ENCODE data around the gene SMG6.

SMG6 gene

DNA sequence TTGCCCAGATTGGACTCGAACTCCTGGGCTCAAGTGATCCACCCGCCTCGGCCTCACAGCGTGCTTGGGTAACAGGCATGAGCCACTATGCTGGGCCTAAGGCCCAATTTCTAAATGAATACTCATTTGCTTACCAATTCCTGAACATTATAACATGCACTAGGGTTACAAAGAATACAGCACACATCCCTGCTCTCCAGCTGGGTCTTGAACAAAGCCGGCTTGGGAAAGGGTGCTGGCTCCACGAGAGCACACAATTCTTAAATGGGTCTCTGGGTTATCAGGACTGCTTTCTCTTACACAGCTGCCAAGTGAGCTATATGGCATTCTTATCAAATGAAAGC, 190.3 kb downstream of the SMG6 start:
- no peaks in the 10 kb centered on the region for H3K9me3 ChIP-seq (ENCODE audit: control insufficient read depth, insufficient read depth, low read length)
- no peaks in the 10 kb centered on the region for H3K27me3 ChIP-seq (ENCODE audit: control insufficient read depth, insufficient read depth, low read length)
- no peak overlapping the region for H3K4me3 ChIP-seq (ENCODE audit: low read depth, low read length)
- H3K9ac ChIP-seq (ENCODE audit: low read depth, low read length), result no peak overlapping the region
- no peak overlapping the region for H3K27ac ChIP-seq (ENCODE audit: low read depth, low read length)
- H3K4me1 ChIP-seq (ENCODE audit: control insufficient read depth, insufficient read depth, low read length), result no peaks in the 10 kb centered on the region
- no peaks in the 10 kb centered on the region for H3K36me3 ChIP-seq (ENCODE audit: control insufficient read depth, insufficient read depth, low read length)

DNA sequence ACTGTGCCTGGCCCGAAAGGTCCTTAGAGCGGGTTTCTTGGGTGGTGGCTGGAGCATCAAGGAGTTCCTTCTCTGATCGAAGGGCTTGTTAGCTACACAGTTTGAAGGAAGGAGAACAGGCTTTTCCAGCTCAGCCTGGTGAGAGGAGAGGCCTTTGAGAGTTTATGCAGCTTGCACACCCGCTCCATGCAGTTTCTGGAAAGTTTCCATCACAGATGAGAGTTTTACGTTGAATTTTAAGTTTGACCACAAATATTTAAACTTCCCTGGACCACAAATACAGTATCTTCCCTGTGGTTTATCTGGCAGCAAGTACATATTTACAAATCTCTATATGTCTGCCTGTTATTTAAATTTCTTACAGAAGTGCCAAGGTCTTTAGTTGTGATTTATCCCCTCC, 191.9 kb downstream of the SMG6 start:
- Histone ChIP-seq H3K27ac (ENCODE audit: low read depth, low read length) (no peak overlapping the region), H3K9me3 (ENCODE audit: control insufficient read depth, insufficient read depth, low read length) (no peaks in the 10 kb centered on the region), H3K9ac (ENCODE audit: low read depth, low read length) (no peak overlapping the region)

DNA sequence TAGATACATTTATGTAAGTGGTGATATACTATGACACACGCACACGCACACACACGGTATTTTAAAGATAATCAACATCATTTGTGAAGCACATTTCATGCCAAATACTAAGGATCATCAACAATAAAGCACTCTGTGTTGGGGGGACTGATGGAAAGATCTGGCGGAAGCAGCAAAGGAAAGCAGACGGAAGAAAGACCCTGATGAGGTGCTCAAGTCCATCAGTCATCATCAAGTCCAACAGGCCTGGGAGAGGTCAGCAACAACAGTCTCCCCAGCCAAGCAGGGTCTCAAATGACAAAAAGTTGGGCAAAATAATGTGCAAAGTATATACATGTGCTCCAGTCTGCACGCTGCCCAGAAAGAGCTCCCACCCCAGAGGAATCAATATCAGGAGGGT, 193.1 kb downstream of the SMG6 start:
- Histone ChIP-seq H3K9ac (ENCODE audit: low read depth, low read length) (no peak overlapping the region), H3K4me1 (ENCODE audit: control insufficient read depth, insufficient read depth, low read length) (no peaks in the 10 kb centered on the region), H3K4me3 (ENCODE audit: low read depth, low read length) (no peak overlapping the region), H3K27me3 (ENCODE audit: control insufficient read depth, insufficient read depth, low read length) (no peaks in the 10 kb centered on the region), H3K36me3 (ENCODE audit: control insufficient read depth, insufficient read depth, low read length) (no peaks in the 10 kb centered on the region), H3K27ac (ENCODE audit: low read depth, low read length) (no peak overlapping the region), H3K9me3 (ENCODE audit: control insufficient read depth, insufficient read depth, low read length) (no peaks in the 10 kb centered on the region)

More for the DNA sequence above, 191.9 kb downstream of the SMG6 start:
- Histone ChIP-seq H3K4me1 (ENCODE audit: control insufficient read depth, insufficient read depth, low read length) (no peaks in the 10 kb centered on the region), H3K4me3 (ENCODE audit: low read depth, low read length) (no peak overlapping the region), H3K27me3 (ENCODE audit: control insufficient read depth, insufficient read depth, low read length) (no peaks in the 10 kb centered on the region), H3K36me3 (ENCODE audit: control insufficient read depth, insufficient read depth, low read length) (no peaks in the 10 kb centered on the region)

DNA sequence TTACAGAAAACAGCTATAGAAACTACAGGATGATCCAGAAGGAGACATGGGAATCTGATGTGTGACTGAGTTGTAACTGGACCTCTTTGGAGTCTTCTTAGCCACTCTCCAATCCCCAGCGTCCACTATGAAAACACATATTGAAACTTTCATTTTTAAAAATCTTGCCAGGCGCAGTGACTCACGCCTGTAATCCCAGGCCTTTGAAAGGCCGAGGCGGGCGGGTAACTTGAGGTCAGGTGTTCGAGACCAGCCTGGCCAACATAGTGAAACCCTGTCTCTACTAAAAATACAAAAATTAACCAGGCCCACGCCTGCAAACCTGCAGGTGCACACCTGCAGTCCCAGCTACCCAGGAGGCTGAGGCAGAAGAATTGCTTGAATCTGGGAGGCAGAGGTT, 195.4 kb downstream of the SMG6 start:
- Histone ChIP-seq H3K36me3 (ENCODE audit: control insufficient read depth, insufficient read depth, low read length) (no peaks in the 10 kb centered on the region), H3K27ac (ENCODE audit: low read depth, low read length) (no peak overlapping the region)

DNA sequence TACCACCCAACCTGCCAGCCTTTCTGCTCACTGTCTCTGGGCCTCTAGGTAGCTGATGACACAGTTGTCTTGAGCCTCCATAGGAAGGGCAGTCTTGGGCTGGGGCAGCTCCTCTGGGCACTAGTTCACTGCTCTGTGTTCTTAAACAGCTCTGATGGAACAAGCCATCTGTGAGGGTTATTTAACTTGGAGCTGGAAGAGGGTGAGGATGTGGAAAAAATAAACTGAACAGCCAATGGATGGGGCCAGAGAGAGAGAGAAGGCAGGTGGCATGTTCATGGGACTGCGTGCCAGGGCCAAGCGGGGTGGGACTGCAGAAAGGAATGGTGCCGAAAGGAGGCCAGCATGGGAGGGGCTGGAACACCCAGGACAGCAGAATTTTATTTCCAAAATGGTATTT, 196.1 kb downstream of the SMG6 start:
- Histone ChIP-seq H3K4me1 (ENCODE audit: control insufficient read depth, insufficient read depth, low read length) (no peaks in the 10 kb centered on the region), H3K27me3 (ENCODE audit: control insufficient read depth, insufficient read depth, low read length) (no peaks in the 10 kb centered on the region), H3K9me3 (ENCODE audit: control insufficient read depth, insufficient read depth, low read length) (no peaks in the 10 kb centered on the region), H3K9ac (ENCODE audit: low read depth, low read length) (no peak overlapping the region), H3K36me3 (ENCODE audit: control insufficient read depth, insufficient read depth, low read length) (no peaks in the 10 kb centered on the region), H3K4me3 (ENCODE audit: low read depth, low read length) (no peak overlapping the region), H3K27ac (ENCODE audit: low read depth, low read length) (no peak overlapping the region)

More for the DNA sequence above, 195.4 kb downstream of the SMG6 start:
- Histone ChIP-seq H3K4me3 (ENCODE audit: low read depth, low read length) (no peak overlapping the region), H3K4me1 (ENCODE audit: control insufficient read depth, insufficient read depth, low read length) (no peaks in the 10 kb centered on the region), H3K9me3 (ENCODE audit: control insufficient read depth, insufficient read depth, low read length) (no peaks in the 10 kb centered on the region), H3K27me3 (ENCODE audit: control insufficient read depth, insufficient read depth, low read length) (no peaks in the 10 kb centered on the region), H3K9ac (ENCODE audit: low read depth, low read length) (no peak overlapping the region)

DNA sequence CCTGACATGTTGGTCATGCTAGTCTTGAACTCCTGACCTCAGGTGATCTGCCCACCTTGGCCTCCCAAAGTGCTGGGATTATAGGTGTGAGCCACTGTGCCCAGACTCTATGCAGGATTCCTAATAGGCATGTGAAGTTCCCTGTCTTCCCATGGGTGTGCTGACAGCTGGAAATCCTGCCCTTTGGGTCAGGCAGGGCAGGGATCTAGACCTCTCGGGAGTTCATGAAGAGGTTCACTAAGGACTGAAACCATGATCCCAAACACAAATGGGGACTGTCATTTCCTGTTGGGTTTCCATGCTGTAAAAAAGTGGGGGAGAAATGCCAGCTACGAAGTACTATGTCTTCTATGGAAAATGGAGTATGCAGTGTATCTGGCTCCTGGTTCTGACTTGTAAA, 196.5 kb downstream of the SMG6 start:
- Histone ChIP-seq H3K36me3 (ENCODE audit: control insufficient read depth, insufficient read depth, low read length) (no peaks in the 10 kb centered on the region), H3K27ac (ENCODE audit: low read depth, low read length) (no peak overlapping the region), H3K27me3 (ENCODE audit: control insufficient read depth, insufficient read depth, low read length) (no peaks in the 10 kb centered on the region), H3K9ac (ENCODE audit: low read depth, low read length) (no peak overlapping the region), H3K9me3 (ENCODE audit: control insufficient read depth, insufficient read depth, low read length) (no peaks in the 10 kb centered on the region), H3K4me1 (ENCODE audit: control insufficient read depth, insufficient read depth, low read length) (no peaks in the 10 kb centered on the region), H3K4me3 (ENCODE audit: low read depth, low read length) (no peak overlapping the region)

DNA sequence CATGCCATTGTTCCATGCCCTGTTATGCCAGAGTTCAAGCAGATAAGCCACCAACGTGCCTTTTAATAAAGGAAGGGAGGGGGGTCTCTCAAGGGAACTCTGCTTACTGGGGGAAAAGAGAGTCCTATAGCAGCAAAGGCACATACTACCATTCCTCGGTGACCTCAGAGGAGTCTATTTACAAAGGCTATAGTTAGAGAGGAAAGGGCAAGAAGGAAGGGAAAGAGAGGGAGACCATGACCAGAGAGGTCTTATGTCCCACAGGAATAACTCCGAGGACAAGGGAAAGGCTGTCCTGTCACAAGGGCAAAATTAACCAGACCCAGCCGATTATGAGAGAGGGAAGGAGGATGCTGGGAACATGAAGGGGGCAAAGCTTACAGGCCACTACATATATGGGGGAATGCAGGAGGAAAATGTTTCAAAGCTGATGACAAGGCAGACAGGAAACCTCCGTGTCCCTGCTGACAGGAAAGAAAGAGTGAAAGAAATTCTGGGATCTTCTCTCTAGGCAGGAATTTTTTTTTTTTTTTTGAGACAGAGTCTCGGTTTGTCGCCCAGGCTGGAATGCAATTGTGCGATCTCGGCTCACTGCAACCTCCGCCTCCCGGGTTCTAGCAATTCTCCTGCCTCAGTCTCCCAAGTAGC, 197.2 kb downstream of the SMG6 start:
- no peaks in the 10 kb centered on the region for H3K36me3 ChIP-seq (ENCODE audit: control insufficient read depth, insufficient read depth, low read length)
- H3K27me3 ChIP-seq (ENCODE audit: control insufficient read depth, insufficient read depth, low read length), result no peaks in the 10 kb centered on the region
- H3K9me3 ChIP-seq (ENCODE audit: control insufficient read depth, insufficient read depth, low read length), result no peaks in the 10 kb centered on the region
- no peak overlapping the region for H3K27ac ChIP-seq (ENCODE audit: low read depth, low read length)
- no peaks in the 10 kb centered on the region for H3K4me1 ChIP-seq (ENCODE audit: control insufficient read depth, insufficient read depth, low read length)
- H3K9ac ChIP-seq (ENCODE audit: low read depth, low read length), result no peak overlapping the region
- no peak overlapping the region for H3K4me3 ChIP-seq (ENCODE audit: low read depth, low read length)

DNA sequence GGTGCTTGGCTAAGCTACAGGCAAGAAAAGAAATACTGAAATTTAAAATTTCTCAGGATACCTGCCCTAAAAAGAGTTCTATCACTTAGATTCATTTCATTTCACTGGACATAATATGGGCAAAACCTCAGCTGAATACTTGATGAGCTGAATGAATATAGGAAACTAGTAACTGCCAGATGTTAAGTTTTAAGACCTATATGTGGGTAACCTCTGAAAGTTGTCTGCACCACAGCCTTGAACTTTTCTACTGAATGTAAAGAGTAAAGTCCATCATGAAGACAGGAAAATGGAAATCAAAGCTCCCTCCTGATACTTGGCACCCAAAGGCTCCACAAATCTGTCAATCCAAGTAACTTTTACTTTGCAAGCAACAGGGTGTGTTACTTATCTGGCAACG, 197.9 kb downstream of the SMG6 start:
- H3K4me1 ChIP-seq (ENCODE audit: control insufficient read depth, insufficient read depth, low read length), result no peaks in the 10 kb centered on the region

DNA sequence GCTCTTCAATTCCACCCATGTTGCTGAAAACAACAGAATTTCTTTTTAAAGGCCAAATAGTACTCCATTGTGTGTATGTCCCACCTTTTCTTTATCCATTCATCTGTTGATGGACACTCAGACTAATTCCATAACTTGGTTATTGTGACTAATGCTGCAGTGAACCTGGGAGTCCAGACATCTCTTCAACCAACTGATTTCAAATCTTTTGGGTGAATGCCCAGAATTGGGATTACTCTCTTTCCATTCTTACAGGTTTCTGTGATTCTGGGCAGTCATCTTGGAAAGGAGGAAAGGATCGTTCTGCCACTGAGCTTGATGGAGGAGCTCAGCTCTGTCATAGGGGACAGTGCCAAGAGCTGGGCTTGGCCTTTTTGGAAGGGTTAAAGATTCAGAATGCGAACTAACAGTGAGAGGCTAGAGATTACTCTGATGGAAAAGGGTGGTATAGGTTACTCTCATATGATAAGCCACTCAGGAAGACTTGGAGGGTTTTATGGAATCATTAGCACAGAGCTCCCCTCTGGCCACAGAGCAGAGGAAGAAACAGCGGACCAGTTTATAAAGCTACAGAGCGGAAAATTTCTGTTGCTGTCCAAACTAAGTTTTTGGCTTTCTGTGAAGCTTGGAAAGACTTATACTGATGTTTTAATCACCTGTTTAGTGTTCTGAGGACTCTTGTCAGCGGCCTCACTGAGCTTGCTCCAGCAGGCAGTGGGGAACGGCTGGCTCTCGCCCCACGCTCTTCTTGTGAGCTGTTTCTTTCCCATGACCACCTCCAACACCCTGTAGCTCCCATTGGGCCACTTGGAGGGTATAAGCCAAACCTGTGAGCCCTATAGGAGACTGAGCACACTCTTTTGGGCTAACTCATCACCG, 200.4 kb downstream of the SMG6 start:
- Histone ChIP-seq H3K9ac (ENCODE audit: low read depth, low read length) (no peak overlapping the region), H3K27me3 (ENCODE audit: control insufficient read depth, insufficient read depth, low read length) (no peaks in the 10 kb centered on the region), H3K4me3 (ENCODE audit: low read depth, low read length) (no peak overlapping the region), H3K4me1 (ENCODE audit: control insufficient read depth, insufficient read depth, low read length) (no peaks in the 10 kb centered on the region), H3K27ac (ENCODE audit: low read depth, low read length) (no peak overlapping the region), H3K9me3 (ENCODE audit: control insufficient read depth, insufficient read depth, low read length) (no peaks in the 10 kb centered on the region), H3K36me3 (ENCODE audit: control insufficient read depth, insufficient read depth, low read length) (no peaks in the 10 kb centered on the region)

More for the DNA sequence above, 197.9 kb downstream of the SMG6 start:
- Histone ChIP-seq H3K4me3 (ENCODE audit: low read depth, low read length) (no peak overlapping the region), H3K9ac (ENCODE audit: low read depth, low read length) (no peak overlapping the region), H3K36me3 (ENCODE audit: control insufficient read depth, insufficient read depth, low read length) (no peaks in the 10 kb centered on the region), H3K9me3 (ENCODE audit: control insufficient read depth, insufficient read depth, low read length) (no peaks in the 10 kb centered on the region), H3K27me3 (ENCODE audit: control insufficient read depth, insufficient read depth, low read length) (no peaks in the 10 kb centered on the region), H3K27ac (ENCODE audit: low read depth, low read length) (no peak overlapping the region)

DNA sequence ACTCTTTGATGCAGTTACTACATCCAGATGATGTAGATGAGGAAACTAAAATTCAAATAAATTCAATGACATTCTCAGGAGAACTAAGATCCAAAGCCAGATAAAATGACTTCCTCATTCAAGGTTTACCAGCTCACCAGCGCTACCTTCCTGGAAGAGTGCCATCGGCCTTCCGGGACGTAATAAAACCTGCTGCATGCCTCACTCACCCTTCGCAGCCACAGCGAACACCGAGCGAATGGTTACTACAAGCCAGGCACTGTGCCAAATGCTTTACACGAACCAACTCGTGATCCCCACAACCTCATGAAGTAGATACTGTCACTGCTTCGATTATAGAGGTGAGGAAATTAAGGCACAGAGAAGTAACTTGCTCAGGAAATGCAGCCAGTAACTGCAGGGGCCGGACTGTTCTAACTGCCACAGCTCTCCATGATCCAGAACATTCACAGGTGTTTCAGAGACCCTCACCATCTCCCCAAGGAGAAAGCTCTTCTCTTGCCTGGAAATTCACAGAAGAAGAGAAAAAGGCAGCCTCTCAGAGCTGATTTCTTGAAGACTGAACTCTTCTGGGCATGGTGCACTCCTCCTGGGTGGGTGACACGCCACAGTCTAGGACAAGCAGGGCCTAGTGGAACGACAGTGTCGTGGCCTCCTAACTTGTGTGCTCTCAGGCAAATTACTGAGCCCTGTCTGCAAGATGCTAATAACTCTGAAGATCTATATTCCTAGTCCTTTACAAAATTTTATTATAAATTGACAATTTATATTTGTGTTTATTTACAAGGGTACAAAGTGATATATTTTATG, 201.9 kb downstream of the SMG6 start:
- no peak overlapping the region for H3K9ac ChIP-seq (ENCODE audit: low read depth, low read length)
- no peaks in the 10 kb centered on the region for H3K27me3 ChIP-seq (ENCODE audit: control insufficient read depth, insufficient read depth, low read length)
- no peak overlapping the region for H3K4me3 ChIP-seq (ENCODE audit: low read depth, low read length)
- no peak overlapping the region for H3K27ac ChIP-seq (ENCODE audit: low read depth, low read length)
- H3K36me3 ChIP-seq (ENCODE audit: control insufficient read depth, insufficient read depth, low read length), result no peaks in the 10 kb centered on the region
- no peaks in the 10 kb centered on the region for H3K4me1 ChIP-seq (ENCODE audit: control insufficient read depth, insufficient read depth, low read length)
- H3K9me3 ChIP-seq (ENCODE audit: control insufficient read depth, insufficient read depth, low read length), result no peaks in the 10 kb centered on the region

DNA sequence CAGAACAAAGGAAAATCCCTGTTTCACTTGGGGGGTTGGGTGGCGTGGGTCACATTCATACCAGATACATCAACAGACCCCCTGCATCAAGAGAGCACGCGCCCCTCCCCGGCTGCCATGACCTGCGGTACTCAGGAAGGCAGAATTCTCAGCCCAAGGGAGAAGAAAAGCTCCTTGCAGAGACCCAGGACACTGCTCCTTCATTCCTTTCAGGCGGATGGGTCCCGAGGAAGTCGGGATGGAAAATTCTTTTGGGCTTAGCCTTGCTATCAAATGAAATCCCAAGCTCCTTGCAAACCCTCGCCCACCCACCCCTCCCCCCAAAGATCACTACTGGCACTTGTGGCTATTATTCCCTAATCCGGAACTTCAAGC, 208.1 kb downstream of the SMG6 start:
- H3K4me3 ChIP-seq (ENCODE audit: low read depth, low read length), result no peak overlapping the region
- no peak overlapping the region; the same call in 1 of the 2 replicates for H3K9ac ChIP-seq (ENCODE audit: low read depth, low read length)

More for the DNA sequence above, 208.1 kb downstream of the SMG6 start:
- Histone ChIP-seq H3K4me1 (ENCODE audit: control insufficient read depth, insufficient read depth, low read length) (peaks cover 16% of the 10 kb centered on the region), H3K27ac (ENCODE audit: low read depth, low read length) (peak overlapping the region; percentile 32), H3K9me3 (ENCODE audit: control insufficient read depth, insufficient read depth, low read length) (no peaks in the 10 kb centered on the region), H3K36me3 (ENCODE audit: control insufficient read depth, insufficient read depth, low read length) (no peaks in the 10 kb centered on the region), H3K27me3 (ENCODE audit: control insufficient read depth, insufficient read depth, low read length) (no peaks in the 10 kb centered on the region)

Measured in HUES48 (cell line).